ENCODE results near the gene SHISA4.

Gene SHISA4

GRCh38 chr1:201904579-201904978, 15.9 kb downstream of the SHISA4 start:
- no peak for TF ChIP-seq CTCF (IDR thresholded peaks at IDR 0.05)

GRCh38 chr1:201905234-201905890, 16.7 kb downstream of the SHISA4 start:
- no peak for TF ChIP-seq CTCF (IDR thresholded peaks at IDR 0.05)

- no peak for TF ChIP-seq CTCF (IDR thresholded peaks at IDR 0.05)
Measured at GRCh38 chr1:201906336-201906735, 17.6 kb downstream of the SHISA4 start.

- TF ChIP-seq CTCF (IDR thresholded peaks at IDR 0.05): no peak
Measured at GRCh38 chr1:201907621-201908020, 18.9 kb downstream of the SHISA4 start.

- TF ChIP-seq CTCF (IDR thresholded peaks at IDR 0.05): no peak
Measured at GRCh38 chr1:201911826-201912571, 23.3 kb downstream of the SHISA4 start.

GRCh38 chr1:201912832-201913231, 24.1 kb downstream of the SHISA4 start:
- TF ChIP-seq CTCF (IDR thresholded peaks at IDR 0.05): no peak

GRCh38 chr1:201914456-201915235, 25.9 kb downstream of the SHISA4 start:
- no peak for TF ChIP-seq CTCF (IDR thresholded peaks at IDR 0.05)
